ENCODE data around the gene COMMD10. TPM values are rescaled to one million over a fixed set of nuclear protein-coding genes. Genes with fewer than 3 reads are reported as not detected.

Gene COMMD10
- polyA plus RNA-seq, 1 experiment: 10.4 TPM

GRCh38 chr5:116174111-116174510, 89.3 kb downstream of the COMMD10 start:
- ChIA-PET CTCF (no interaction called here), POLR2A (no interaction called here)
- no peaks in the 10 kb centered on the region for H3K27me3 ChIP-seq (ENCODE audit: control insufficient read depth, insufficient read depth, low read length)
- no peaks in the 10 kb centered on the region for H3K36me3 ChIP-seq (ENCODE audit: control insufficient read depth, insufficient read depth, low read length)
- DNase-seq (ENCODE audit: low read depth): no peak
- no peak for TF ChIP-seq CTCF (IDR thresholded peaks at IDR 0.05; ENCODE audit: insufficient read depth, low read depth, low read length)
- no peak overlapping the region for H3K4me3 ChIP-seq (ENCODE audit: low read depth, low read length)

GRCh38 chr5:116176121-116176520, 91.3 kb downstream of the COMMD10 start:
- no peak overlapping the region for H3K4me3 ChIP-seq (ENCODE audit: low read depth, low read length)
- DNase-seq (ENCODE audit: low read depth): no peak
- no peaks in the 10 kb centered on the region for H3K36me3 ChIP-seq (ENCODE audit: control insufficient read depth, insufficient read depth, low read length)
- TF ChIP-seq CTCF (IDR thresholded peaks at IDR 0.05; ENCODE audit: insufficient read depth, low read depth, low read length): no peak
- CTCF ChIA-PET: interaction anchor here (1.2 kb wide), 1 partner anchor 13 kb away, joined by 3 read pairs; no protein-coding TSS in a partner anchor
- H3K27me3 ChIP-seq (ENCODE audit: control insufficient read depth, insufficient read depth, low read length): no peaks in the 10 kb centered on the region
- POLR2A ChIA-PET: no interaction called here

- DNase-seq (ENCODE audit: low read depth): no peak
- H3K36me3 ChIP-seq (ENCODE audit: control insufficient read depth, insufficient read depth, low read length): no peaks in the 10 kb centered on the region
- TF ChIP-seq CTCF (IDR thresholded peaks at IDR 0.05; ENCODE audit: insufficient read depth, low read depth, low read length): no peak
- H3K27me3 ChIP-seq (ENCODE audit: control insufficient read depth, insufficient read depth, low read length): no peaks in the 10 kb centered on the region
- H3K4me3 ChIP-seq (ENCODE audit: low read depth, low read length): no peak overlapping the region
- POLR2A ChIA-PET: no interaction called here
- CTCF ChIA-PET: no interaction called here
Observed at GRCh38 chr5:116178925-116179324, 94.1 kb downstream of the COMMD10 start.

GRCh38 chr5:116209166-116209565, 124.3 kb downstream of the COMMD10 start:
- ChIA-PET POLR2A (no interaction called here), CTCF (no interaction called here)
- no peak overlapping the region for H3K4me3 ChIP-seq (ENCODE audit: low read depth, low read length)
- no peak for TF ChIP-seq CTCF (IDR thresholded peaks at IDR 0.05; ENCODE audit: insufficient read depth, low read depth, low read length)
- H3K36me3 ChIP-seq (ENCODE audit: control insufficient read depth, insufficient read depth, low read length): no peaks in the 10 kb centered on the region
- H3K27me3 ChIP-seq (ENCODE audit: control insufficient read depth, insufficient read depth, low read length): no peaks in the 10 kb centered on the region
- DNase-seq (ENCODE audit: low read depth): no peak

GRCh38 chr5:116212225-116212624, 127.4 kb downstream of the COMMD10 start:
- TF ChIP-seq CTCF (IDR thresholded peaks at IDR 0.05; ENCODE audit: insufficient read depth, low read depth, low read length): no peak
- ChIA-PET POLR2A (no interaction called here), CTCF (no interaction called here)
- H3K27me3 ChIP-seq (ENCODE audit: control insufficient read depth, insufficient read depth, low read length): no peaks in the 10 kb centered on the region
- DNase-seq (ENCODE audit: low read depth): no peak
- H3K4me3 ChIP-seq (ENCODE audit: low read depth, low read length): no peak overlapping the region
- no peaks in the 10 kb centered on the region for H3K36me3 ChIP-seq (ENCODE audit: control insufficient read depth, insufficient read depth, low read length)

All from BJ (cell line).